Stimulated activated CD8-positive, alpha-beta memory T cell treated with anti-CD3 and anti-CD28 coated beads, Interleukin-15, amount 100 ng/mL, for 1 hour (primary cell): ENCODE measurements around the gene STAT1.
"Not testable (repeated sequence)": the region's sequence is repeated elsewhere in the genome, so short reads cannot be mapped to it uniquely, and the experiment has no call there.

Experiments used
- DNase-seq: peaks from one replicate; pipeline ENCODE4 v3.0.0-alpha.2; 2020; ENCODE audit warnings: low read depth

The STAT1 gene

DNA sequence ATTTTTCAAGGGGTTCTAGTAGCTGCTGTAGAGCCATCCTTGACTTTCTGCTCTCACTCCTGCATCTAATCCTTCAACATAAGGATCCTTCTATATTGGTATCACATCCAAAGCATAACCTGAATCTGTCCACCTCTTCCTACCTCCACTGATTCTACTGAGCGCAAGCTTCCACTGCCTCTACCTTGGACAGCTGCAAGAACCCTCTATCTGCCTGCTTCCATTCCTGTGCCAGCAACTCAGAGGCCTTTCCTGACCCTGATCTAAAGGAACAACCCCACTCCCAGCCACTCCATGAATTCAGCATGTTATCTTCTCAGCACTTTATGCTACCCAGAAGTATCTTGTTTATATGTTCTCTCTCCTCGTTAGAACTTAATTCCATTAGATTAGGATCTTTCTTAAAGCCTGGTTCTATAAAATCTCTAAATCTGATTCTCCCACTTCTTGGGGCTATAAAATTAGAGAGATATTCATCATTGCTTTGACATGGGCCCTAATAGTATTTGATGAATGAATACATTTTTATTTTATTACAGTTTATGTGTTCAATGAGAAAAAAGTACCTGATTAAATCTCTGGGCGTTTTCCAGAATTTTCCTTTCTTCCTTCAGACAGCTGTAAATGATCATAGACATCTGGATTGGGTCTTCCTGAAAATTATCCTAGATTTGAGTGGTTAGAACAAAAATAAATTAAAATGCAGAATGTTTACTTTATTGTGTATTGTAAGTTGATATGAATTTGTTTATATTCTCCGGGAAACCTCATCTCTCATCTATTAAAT is 6.8 kb downstream of the STAT1 start:
- no peak for DNase-seq

DNA sequence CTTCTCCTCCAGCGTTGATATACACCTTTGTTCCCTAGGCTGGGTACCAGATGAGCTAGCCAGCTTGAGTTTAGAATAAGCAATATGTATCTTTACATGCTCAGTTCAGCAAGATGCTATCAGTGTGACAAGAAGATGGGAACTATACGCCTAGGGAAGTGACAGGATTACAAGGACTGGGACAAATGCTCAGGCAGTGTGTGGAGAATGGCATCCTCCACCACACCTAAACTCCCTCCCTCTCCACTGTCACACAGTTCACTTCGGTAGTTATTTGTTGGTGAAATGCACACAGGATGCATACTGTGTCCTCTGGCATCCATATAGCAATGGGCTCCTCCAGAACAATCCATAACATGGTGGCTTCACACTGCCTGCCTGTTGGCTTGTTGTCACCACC is 7.7 kb downstream of the STAT1 start:
- no peak for DNase-seq

DNA sequence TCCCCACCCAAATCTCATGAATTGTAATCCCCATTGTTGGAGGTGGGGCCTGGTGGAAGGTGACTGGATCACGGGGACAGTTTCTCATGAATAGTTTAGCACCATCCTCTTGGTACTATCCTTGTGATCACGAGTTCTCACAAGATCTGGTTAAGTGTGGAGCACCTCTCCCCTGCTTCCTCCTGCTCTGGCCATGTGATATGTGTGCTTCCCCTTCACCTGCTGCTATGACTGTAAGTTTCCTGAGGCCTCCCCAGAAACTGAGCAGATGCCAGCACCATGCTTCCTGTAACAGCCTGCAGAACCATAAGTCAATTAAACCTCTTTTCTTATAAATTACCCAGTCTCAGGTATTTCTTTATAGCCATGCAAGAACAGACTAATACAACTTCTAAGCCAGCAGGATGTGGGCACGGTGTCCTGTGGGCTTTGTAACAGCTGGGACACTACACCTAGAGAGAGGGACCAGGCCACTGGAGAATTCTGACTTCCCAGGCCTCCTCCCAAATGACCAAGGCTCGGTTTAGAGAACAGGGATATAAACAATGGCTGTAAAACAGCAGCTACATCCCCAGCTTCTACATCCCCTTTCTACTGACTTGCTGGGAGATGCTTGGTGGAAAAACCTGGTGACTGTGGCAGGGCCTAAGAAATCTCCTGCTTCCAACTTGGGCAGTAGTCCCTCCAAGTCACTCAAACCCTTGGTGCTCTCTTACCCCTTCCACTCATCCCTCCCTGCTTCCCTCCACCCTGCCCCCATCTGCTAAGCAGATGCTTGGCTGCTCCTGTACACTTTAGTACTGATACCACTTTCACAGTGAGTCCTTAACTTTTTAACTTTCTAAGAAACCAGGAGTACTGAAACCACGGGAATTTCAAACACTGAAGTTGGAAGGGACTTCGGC is 10.3 kb downstream of the STAT1 start:
- DNase-seq: no peak

DNA sequence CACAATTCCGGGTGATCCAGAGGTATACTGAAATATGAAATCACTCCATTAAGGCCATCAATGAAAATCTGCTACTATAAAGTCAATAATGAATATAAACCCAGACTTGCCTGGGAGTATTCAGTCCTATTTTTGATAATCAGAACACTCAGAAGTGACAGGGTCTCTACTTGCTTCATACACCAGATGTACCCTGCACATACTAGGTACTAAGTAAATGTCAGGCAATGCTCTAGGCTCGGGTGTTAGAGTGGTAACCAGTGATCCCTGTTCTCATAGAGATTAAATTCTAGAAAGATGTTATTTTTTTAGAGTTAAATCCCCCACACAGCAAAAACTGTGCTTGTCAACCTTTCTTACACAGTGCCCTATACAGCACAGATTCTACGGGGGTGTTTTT is 12.3 kb downstream of the STAT1 start:
- DNase-seq: no peak

DNA sequence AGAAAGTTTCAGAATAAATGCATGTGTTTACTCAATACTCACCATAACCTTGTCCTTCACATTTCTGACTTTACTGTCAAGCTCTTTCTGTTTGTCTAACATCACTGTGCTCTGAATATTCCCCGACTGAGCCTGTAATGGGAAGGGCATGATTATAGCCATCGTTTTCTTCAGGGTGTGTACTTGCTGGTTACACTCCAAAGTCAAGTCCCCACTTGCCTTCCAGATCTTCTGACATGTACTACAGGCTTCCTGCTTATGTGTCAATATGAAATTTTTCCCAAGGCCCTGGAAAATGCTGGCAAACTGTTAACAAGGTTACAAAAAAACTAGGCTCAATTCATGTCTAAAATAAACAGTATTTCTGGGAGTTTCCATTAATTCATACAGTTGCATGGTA is 12.9 kb downstream of the STAT1 start:
- no peak for DNase-seq

DNA sequence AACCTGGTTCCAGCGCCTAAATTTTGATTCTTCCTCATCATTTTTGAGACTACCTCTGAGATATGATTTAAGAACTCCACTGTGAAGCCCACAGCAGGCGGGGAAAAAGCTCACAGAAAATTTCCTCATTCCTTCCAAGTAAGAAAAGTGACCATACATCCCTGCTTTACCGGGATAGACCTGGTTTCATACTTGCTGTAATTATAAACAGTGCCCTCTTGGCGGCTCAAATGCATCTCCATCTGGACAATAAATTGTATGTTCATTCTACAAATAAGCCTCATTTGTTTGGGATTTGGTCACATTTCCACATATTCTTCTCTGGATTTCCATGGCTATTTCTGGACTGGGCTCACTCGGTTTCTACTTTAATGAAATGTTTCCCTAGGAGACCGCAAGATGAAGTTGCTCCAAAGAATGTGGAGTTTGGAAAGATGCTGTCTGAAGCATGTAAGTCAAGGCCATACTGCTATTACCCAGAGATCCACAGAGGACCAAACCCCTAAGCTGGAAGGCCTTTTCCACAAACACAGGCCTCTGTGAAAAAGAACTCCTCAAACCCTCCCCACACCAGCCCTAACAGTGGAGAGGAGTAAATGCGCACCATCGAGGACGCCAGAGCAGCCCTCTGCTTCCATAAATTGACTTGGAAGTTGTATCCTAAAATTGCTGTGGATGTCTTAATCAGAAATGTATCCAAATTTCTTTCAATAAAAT is 13.9 kb downstream of the STAT1 start:
- DNase-seq: no peak

DNA sequence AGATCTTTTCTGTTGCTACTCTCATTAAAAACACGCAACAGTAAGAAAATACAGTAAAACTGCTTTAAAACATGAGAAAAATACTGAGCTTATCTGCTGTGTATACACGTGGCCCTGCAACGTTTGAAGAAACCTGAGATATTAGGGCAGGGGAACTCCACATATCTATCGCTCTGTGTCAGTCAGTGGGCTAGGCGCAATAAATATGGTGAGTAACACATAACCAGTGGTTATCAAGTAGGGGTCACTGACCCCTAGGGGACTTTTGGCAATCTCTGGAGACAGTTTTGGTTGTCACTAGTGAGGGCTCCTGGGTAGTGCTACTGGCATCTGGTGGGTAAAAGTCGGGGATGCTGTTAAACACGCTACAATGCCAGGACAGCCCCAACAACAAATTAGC is 14.9 kb downstream of the STAT1 start:
- no peak for DNase-seq

DNA sequence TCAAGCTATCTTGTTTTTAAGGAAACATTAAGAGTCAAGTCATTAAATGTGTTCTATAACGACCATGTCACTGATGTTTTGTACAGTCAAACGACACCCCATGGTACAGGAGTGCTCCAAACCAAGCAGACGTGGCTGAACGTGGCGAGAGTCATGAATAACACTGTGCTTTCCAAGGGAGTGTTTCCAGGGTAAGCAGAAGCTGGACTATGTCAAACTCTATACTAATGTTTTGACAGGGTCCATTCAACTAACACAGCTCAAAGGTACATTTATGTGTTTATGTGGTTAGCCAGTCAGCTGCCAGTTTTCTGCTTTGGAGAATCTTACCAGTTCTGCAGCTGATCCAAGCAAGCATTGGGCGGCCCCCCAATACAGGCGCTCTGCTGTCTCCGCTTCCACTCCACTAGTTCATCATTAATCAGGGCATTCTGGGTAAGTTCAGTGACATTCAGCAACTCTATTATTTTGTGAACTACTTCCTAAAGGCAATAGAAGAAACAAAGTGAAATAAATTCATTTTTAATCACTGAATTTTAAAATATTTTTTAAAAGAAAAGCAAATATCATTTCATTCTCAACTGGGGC is 16.4 kb downstream of the STAT1 start:
- DNase-seq: no peak

DNA sequence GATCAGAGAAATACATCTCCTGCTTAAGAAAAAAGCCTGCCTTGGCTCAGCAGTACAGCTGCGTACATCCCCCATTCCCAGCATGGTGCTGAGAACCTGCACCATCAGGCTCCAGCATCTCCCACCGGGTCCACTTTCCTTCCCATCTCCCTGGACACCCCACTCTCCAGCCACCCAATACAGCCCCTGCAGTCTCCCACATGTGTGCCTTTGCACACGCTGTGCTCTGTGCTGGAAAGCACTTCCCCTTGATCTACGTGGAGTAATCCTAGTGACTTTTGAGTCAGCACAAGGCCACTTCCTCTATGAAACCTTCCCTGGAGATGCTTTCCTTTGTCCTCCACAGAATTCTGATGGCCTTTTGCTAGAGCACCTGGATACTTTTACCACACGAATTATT is 17.0 kb downstream of the STAT1 start:
- no peak for DNase-seq

DNA sequence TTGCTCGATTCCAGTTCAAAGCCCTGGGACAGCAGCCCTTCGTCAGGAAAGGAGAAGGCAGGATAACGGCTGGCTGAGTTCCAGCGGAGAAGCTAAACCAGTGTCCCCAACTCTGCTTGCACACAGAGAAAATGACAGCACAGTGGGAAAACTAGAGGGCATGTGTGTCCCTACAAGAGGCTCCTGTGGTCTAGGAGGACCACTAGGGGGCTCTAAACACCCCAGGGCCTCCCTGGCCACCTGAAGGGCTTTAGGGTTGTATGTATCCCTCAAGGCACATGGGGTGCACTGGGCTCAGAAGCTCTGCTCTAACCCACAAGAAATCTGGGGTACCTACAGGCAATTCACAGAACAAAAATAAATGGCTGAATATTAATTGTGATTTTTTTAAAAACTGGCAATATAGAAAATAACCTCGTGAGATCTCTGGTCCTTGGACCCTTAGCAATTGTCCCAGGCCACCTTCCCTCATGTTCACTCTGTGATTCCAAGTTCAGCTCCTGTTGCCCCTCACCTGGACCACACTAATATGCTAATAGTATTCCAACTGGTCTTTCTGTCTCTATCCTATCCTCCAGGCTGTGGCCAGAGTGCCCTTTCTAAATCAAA is 17.5 kb downstream of the STAT1 start:
- no peak for DNase-seq

DNA sequence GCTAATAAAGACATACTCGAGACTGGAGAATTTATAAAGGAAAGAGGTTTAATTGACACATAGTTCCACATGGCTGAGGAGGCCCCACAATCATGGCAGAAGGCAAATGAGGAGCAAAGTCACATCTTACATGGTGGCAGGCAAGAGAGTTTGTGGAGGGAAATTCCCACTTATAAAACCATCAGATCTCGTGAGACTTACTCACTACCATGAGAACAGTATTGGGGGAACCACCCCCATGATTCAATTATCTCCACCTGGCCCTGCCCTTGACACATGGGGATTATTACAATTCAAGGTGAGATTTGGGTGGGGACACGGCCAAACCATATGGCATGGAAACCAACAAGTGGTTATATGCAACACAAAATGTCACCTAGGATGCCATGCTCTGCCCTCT is 18.7 kb downstream of the STAT1 start:
- not testable (repeated sequence) for DNase-seq

DNA sequence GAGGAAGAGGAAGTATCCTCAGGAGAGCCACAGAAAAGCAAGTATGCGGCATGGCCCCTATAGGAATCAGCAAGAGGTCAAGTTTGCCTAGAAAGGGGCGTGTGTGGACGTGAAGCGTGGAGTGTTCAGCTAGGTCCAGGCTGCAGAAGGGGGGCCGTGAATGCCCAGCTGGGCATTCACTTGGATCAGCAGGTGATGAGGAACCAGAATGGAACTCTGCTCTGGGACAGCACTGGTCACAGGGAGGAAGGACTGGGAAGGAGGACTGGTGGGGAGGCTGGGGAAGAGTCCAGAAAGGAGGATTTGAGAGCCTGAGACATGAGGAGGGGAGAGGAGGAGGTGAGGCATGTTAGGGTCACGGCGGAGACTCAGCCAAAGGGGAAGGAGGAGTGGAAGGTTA is 19.8 kb downstream of the STAT1 start:
- no peak for DNase-seq

DNA sequence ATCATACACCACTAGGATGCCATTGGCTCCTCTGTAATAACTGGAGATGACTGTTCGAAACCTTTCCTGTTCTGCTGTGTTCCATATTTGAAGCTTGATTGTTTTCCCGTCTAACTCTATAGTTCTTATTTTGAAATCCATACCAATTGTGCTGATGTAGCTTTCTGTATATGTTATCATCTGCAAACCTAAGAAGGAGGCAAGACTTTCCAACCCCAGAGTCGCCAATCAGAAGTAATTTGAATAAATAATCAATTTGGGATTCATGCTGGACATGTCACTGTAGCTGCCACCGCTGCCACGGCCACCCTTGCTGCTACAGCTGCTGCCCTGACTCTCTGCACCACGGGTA is 20.7 kb downstream of the STAT1 start:
- no peak for DNase-seq

DNA sequence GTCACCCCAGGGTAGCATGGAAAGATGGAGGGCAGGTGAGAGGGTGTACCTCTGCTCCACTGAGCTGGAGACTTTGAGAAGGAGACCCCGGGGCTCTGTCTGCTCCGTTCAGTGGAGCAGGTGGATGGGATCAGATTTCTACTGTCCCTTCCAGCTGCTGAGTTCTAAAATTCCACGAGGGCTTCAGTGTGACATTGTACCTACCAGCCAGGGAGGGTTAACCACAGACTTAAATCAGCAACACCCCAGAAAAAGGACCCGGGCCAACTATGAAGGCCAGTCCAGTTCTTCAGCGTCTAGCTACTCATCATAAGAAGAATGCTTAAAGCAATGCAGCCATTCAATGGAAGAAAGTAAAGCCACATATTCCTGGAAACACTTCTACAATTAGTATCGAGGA is 23.8 kb downstream of the STAT1 start:
- DNase-seq: no peak

DNA sequence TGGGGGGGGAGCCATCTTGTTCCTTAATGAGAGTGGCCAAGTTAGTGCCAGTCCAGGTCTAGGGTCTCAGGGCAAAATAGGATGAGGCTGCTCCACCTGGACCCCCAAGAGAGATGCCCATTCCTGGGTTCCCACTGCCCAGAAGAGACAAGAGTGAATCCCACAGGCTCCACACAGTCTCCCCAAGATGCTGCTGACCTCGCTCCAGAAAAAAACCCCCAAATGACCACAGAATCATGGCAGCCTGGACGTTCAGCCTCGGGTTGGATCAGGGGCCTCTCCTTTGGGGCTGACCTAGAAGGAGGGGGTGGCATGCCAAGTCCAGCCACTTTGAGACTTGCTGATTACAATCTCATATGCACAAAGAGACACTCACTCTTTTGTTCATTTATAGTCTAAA is 25.1 kb downstream of the STAT1 start:
- no peak for DNase-seq

DNA sequence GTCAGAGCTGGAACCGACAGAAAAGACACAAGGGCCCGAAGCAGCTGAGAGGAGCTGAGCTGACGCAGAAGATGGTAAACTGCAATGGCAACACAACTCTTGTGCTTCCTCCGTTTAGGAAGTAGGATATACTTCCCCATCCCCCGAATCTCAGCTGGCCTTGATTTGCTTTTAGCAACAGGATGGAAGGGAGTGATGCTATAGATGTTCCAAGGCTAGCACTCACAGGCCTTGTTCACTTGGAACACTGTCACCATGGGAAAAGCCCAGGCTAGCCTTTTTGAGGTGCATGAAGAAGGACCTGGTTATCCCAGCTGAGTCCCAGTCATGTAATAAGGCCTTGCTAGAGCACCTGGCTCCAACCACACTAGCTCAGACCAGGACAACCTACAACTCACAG is 26.0 kb downstream of the STAT1 start:
- no peak for DNase-seq

DNA sequence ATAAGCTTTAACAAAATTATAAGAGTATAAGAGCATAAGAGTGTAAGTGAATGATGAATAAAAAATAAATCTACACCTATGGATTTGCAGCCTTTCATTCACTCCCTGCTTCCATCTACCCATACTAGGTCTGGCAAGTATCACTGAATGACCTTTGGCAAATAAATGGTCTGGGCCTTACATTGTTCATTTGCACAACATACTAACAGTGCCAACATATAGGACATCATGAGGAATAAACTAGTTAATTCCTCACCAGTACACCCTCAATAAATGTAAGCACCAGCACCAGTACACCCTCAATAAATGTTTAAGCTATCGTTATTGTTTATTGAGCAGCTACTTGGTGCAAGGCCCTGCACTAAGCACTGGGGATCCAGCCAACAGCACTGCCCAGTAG is 26.9 kb downstream of the STAT1 start:
- DNase-seq: no peak

DNA sequence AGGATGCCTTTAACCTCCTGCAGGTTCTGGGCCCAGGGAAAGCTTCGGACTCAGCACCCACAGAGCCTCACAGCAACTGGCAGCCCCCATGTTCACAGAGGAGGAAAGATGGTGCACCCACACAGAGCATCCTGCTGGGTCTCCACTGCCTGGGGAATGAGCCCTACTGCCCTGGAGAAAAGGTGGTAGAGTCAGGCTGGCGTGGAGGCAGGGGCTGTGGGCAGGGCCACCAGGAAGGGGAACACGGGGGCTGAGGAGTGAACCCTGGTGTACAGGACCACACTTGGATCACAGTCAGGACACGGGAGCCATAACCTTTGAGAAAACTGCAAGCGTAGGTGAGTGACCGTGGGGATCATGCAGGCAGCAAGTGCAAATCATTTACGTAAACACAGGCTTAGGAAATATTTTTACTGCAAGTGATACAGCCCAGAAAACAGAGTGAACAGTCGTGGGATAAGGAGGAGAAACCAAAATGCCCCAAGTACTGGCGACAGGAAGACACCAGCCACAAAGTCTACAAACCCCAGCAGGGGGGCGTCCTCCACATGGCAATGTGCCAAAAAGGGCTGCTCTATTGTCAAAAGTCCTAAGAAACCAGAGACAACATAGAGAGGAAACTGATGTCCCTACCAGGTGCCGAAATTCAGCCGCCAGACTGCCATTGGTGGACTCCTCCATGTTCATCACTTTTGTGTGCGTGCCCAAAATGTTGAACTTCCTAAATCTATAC is 27.6 kb downstream of the STAT1 start:
- no peak for DNase-seq

DNA sequence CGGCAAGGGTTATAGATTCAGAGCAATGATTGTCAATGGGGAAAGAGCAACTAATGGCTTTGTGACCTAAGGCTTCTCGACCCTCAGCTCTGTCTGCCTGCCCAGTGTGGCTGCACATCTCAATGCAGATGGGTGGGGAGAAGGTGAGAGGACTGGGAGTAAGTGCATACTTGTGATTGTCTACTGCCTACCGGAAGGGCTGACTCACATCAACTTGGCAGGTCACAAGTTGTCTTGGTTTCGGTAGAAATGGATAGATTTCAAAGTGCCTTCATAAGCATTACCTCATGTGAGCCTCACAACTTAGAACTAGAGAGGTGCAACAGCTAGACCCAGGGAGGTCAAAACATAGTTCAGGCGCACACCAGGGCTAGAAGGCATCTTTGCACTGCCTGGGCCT is 29.4 kb downstream of the STAT1 start:
- no peak for DNase-seq

DNA sequence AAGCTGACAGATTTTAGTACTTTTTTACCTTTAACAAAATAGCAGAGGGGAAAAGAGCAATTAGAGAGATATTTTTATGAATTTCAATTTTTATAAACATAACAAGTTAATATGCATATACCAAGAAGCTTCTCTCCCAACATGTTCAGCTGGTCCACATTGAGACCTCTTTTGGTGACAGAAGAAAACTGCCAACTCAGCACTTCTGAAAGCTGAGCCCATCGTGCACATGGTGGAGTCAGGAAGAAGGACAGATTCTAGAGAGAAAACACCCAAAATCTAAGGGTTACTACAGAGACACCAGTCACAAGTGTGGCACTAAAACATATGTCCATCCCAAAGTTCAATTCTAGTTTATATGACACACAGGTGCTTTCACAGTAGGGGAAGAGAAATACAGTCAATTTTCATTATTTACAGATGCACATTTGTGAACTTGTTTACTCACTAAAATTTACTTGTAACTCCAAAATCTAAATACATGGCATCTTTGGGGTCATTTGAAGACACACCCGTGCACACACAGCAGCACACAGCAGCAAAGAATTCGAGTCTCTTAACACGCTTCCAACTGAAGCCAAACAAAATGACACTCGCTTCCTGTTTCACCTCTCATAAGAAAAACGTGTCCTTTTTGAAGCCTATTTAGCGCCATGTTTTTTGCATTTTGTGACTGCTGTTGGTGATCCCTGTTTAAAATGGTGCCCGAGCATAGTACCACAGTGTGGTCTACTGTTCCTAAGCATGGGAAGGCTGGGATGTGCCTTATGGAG is 31.5 kb downstream of the STAT1 start:
- DNase-seq: no peak

DNA sequence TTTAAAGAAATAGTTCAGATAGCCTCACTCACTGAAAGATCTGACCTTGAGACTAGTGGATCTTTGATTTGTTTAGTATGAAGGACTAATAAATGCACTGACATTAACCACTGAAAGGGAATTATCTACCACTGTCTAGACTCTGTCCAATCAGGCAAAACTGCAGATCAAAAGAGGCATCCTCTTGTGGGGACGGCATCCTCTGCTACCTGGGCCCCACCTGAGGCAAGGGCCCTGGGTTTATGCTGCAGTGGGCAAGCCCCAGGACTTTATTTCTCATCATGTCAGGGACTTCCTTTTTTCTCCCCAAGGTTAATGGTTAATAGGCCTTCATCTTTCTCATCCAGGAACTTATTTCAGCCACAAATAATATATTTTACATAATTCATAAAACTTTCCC is 32.2 kb downstream of the STAT1 start:
- no peak for DNase-seq
